ENCODE data around the gene RANBP2. TPM values are rescaled to one million over a fixed set of nuclear protein-coding genes. Genes with fewer than 3 reads are reported as not detected.
"Not testable (repeated sequence)": the region's sequence is repeated elsewhere in the genome, so short reads cannot be mapped to it uniquely, and the experiment has no call there.

The RANBP2 gene
- total and polyA plus RNA-seq, 2 donors (not counting 1 experiment from before 2014, with no cell fraction given) = 4.4 to 67.0 TPM

DNA sequence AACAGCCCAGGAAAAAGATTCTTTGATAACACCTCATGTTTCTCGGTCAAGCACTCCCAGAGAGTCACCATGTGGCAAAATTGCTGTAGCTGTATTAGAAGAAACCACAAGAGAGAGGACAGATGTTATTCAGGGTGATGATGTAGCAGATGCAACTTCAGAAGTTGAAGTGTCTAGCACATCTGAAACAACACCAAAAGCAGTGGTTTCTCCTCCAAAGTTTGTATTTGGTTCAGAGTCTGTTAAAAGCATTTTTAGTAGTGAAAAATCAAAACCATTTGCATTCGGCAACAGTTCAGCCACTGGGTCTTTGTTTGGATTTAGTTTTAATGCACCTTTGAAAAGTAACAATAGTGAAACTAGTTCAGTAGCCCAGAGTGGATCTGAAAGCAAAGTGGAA lies 48.6 kb downstream of the RANBP2 start:
- H3K4me3 ChIP-seq (ENCODE audit: control extremely low read depth in 1 of 5, extremely low read depth in 1 of 5, insufficient read depth in 1 of 5, low read depth in 2 of 5, low read length in 4 of 5); H3K27me3 Mint-ChIP-seq; H3K27ac Mint-ChIP-seq; H3K9ac ChIP-seq (ENCODE audit: low read length); POLR2A ChIA-PET; H3K27ac ChIP-seq (ENCODE audit: low read length in 2 of 2); intact Hi-C loops (cut with micrococcal nuclease); H3K9me3 ChIP-seq (ENCODE audit: control extremely low read depth in 1 of 3, control insufficient read depth in 2 of 3, insufficient read depth in 1 of 3, low read length in 2 of 3); ATAC-seq (ENCODE audit: low read depth); DNase-seq; H3K4me3 Mint-ChIP-seq; H2AFZ ChIP-seq (ENCODE audit: insufficient read depth, low read depth, low read length, poor library complexity, severe bottlenecking); H3K79me2 ChIP-seq (ENCODE audit: control insufficient read depth, insufficient read depth, low read length); H3K4me1 ChIP-seq (ENCODE audit: control insufficient read depth in 2 of 2, insufficient read depth in 2 of 2, low read length in 2 of 2); H3K27me3 ChIP-seq (replicated peaks in 1 of 4; ENCODE audit: control extremely low read depth in 1 of 4, control insufficient read depth in 3 of 4, insufficient read depth in 4 of 4, low read length in 3 of 4); H3K4me2 ChIP-seq (replicated peaks; ENCODE audit: low read depth, low read length, poor library complexity, severe bottlenecking); H3K4me1 Mint-ChIP-seq; H4K20me1 ChIP-seq (ENCODE audit: control insufficient read depth, insufficient read depth, low read length, poor library complexity, severe bottlenecking); CTCF ChIA-PET; H3K9me3 Mint-ChIP-seq (ENCODE audit: insufficient read depth): not testable (repeated sequence)
- peaks cover 9 to 52% of the 10 kb centered on the region in 2 experiments for H3K36me3 ChIP-seq (replicated peaks in 1 of 2; ENCODE audit: control extremely low read depth in 1 of 2, control insufficient read depth in 1 of 2, extremely low read depth in 1 of 2, insufficient read depth in 2 of 2, low read length in 1 of 2)
- no CpG with 5 or more reads among the region's 2 CpGs for WGBS (ENCODE audit: insufficient coverage)

- H3K36me3 ChIP-seq (replicated peaks in 1 of 2; ENCODE audit: control extremely low read depth in 1 of 2, control insufficient read depth in 1 of 2, extremely low read depth in 1 of 2, insufficient read depth in 2 of 2, low read length in 1 of 2) = peaks cover 6 to 41% of the 10 kb centered on the region in 2 experiments
- WGBS (ENCODE audit: insufficient coverage) = no CpG with 5 or more reads among the region's 3 CpGs
- H2AFZ ChIP-seq (ENCODE audit: insufficient read depth, low read depth, low read length, poor library complexity, severe bottlenecking) = no peak overlapping the region
- peak; percentile 77 for DNase-seq
- H3K27ac Mint-ChIP-seq = peak overlapping the region; percentile 62
- no peaks in the 10 kb centered on the region for H3K27me3 ChIP-seq (replicated peaks in 1 of 4; ENCODE audit: control extremely low read depth in 1 of 4, control insufficient read depth in 3 of 4, insufficient read depth in 4 of 4, low read length in 3 of 4)
- POLR2A ChIA-PET = no interaction called here
- TF ChIP-seq, protein P1, sequence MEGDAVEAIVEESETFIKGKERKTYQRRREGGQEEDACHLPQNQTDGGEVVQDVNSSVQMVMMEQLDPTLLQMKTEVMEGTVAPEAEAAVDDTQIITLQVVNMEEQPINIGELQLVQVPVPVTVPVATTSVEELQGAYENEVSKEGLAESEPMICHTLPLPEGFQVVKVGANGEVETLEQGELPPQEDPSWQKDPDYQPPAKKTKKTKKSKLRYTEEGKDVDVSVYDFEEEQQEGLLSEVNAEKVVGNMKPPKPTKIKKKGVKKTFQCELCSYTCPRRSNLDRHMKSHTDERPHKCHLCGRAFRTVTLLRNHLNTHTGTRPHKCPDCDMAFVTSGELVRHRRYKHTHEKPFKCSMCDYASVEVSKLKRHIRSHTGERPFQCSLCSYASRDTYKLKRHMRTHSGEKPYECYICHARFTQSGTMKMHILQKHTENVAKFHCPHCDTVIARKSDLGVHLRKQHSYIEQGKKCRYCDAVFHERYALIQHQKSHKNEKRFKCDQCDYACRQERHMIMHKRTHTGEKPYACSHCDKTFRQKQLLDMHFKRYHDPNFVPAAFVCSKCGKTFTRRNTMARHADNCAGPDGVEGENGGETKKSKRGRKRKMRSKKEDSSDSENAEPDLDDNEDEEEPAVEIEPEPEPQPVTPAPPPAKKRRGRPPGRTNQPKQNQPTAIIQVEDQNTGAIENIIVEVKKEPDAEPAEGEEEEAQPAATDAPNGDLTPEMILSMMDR (IDR thresholded peaks at IDR 0.05) = no peak
- TF ChIP-seq EZH2 (IDR thresholded peaks at IDR 0.05; ENCODE audit: borderline replicate concordance, insufficient read depth, low read depth, low read length, poor library complexity, severe bottlenecking) = no peak
- CTCF ChIA-PET = no interaction called here
- H3K4me2 ChIP-seq (replicated peaks; ENCODE audit: low read depth, low read length, poor library complexity, severe bottlenecking) = peak overlapping the region; percentile 44
- no peaks in the 10 kb centered on the region for H3K9me3 ChIP-seq (ENCODE audit: control extremely low read depth in 1 of 3, control insufficient read depth in 2 of 3, insufficient read depth in 1 of 3, low read length in 2 of 3)
- peak overlapping the region; percentile 25 for H3K9ac ChIP-seq (ENCODE audit: low read length)
- peak overlapping the region; percentile 35 for H3K4me3 Mint-ChIP-seq
- peaks cover 34% of the 10 kb centered on the region for H3K4me1 Mint-ChIP-seq
- no peaks in the 10 kb centered on the region for H3K27me3 Mint-ChIP-seq
- peak overlapping the region in 1 of 5 experiments; percentile 13 for H3K4me3 ChIP-seq (ENCODE audit: control extremely low read depth in 1 of 5, extremely low read depth in 1 of 5, insufficient read depth in 1 of 5, low read depth in 2 of 5, low read length in 4 of 5)
- intact Hi-C loops (cut with micrococcal nuclease) = no loop called here
- H3K79me2 ChIP-seq (ENCODE audit: control insufficient read depth, insufficient read depth, low read length) = no peaks in the 10 kb centered on the region
- ATAC-seq (ENCODE audit: low read depth) = peak; percentile 80
- H3K9me3 Mint-ChIP-seq (ENCODE audit: insufficient read depth) = no peaks in the 10 kb centered on the region
- H3K27ac ChIP-seq (ENCODE audit: low read length in 2 of 2) = peak overlapping the region; percentile 67 to 75
- peaks cover 16 to 19% of the 10 kb centered on the region in 2 donors for H3K4me1 ChIP-seq (ENCODE audit: control insufficient read depth in 2 of 2, insufficient read depth in 2 of 2, low read length in 2 of 2)
- H4K20me1 ChIP-seq (ENCODE audit: control insufficient read depth, insufficient read depth, low read length, poor library complexity, severe bottlenecking) = no peaks in the 10 kb centered on the region
Observed at GRCh38 chr2:108776475-108776874, 57.2 kb downstream of the RANBP2 start.

Measured in B cell (primary cell).